Germinal center (tissue), 1 donor: ENCODE results near the gene TEAD4.

Experiments used
- DNase-seq: peaks from one replicate; pipeline ENCODE4 v3.0.0; 2012; ENCODE audit warnings: mixed read lengths, low spot score

The TEAD4 gene

DNA sequence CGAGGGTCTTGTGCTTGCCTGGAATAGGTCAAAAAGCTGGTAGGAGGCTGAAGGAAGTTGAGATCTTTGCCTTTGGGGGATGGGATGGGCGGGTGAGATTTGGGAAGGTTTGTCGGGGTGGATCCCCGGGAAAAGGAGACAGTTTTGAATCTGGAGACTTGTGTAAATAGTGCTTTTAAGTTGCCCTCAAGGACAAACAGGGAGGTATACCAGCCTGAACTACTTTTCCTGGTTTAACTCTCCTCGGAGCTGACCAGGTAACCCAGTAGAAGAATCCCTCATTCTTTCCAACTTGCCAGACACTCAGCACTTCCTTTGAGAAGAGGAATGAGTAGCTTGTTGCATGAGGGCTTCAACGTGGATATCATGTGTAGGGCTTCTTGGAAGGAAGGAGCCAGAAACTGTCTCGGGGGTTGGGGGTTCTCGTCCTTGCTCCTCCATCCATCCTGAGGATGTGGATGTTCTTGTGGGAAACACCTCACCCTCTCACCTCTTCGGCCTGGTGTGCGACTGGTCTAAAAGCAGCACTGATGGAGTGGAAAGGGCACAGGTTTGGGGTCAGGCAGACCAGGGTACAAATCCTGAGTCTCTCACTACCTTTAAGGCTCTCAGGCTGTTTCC, 1.9 kb downstream of the TEAD4 start:
- DNase-seq, result no peak

GRCh38 chr12:2961705-2962104, 2.5 kb downstream of the TEAD4 start:
- no peak for DNase-seq

DNA sequence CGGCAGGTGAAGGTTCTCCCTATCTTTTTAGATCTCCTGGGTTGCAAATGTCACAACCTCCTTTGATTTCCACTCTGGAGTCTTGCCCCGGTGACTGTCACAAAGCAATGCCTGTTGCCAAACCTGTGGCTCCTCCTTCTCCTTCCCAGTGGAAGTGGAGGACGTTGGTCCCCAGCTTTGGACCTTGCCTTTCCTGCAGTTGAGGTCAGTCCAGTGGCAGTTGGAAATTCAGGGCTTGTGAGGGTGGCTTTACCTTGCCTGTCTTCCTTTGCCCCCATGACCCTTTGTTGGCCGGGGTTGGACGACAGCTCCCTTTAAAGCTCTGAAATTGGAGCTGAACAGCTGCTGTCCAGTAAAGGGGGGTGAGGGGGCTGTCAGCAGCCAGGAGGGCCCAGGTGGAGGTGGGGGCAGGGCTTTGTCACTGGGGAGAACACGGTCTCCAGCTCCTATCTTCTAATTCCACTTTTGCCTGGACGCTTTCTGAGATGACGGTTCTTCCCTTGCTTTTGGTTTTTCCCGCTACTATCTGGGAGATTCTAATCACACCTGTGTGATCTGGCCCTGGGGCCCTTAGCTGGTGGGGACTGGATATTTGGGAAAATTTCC, 4.1 kb downstream of the TEAD4 start:
- no peak for DNase-seq

GRCh38 chr12:2963760-2964292, 4.6 kb downstream of the TEAD4 start:
- DNase-seq, result no peak

DNA sequence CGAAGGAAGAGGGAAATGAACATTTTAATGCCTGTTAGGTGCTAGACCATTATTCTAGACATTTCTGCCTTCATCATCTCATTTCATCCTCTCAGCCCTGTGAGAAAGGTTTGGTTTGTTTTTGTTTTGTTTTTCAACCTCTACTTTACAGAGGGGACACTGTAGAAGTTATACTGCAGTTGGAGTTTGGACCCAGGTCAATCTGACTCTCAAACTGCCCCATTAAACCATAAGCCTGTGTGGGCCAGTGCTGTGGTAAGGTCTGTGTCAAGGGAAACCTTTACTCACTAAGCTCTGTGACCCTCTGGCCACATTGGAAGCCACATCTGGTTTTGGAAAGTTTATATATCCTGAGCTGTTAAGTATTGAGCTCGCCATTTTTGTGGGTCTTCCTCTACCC, 8.5 kb downstream of the TEAD4 start:
- DNase-seq, result no peak

DNA sequence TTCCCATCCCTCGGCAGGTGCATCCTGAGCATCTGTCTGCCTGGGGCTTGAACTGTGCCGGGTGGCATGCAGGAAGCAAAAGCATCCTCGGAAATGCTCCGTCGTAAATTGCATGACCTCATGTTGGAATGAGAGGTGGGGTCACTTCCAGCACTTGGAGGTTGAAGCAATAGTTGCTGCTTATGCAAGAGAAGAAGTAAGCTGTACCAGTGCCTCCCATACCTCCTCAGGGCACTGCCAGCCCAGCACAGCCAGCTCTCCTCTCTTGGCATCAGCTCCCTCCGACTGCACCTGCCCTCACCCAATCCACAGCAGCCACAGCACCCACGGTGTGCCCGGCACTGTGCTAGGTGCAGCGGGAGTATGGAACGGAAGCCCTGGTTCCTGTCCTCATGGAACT, 11.5 kb downstream of the TEAD4 start:
- no peak for DNase-seq

GRCh38 chr12:2973566-2973965, 14.4 kb downstream of the TEAD4 start:
- DNase-seq, result no peak

DNA sequence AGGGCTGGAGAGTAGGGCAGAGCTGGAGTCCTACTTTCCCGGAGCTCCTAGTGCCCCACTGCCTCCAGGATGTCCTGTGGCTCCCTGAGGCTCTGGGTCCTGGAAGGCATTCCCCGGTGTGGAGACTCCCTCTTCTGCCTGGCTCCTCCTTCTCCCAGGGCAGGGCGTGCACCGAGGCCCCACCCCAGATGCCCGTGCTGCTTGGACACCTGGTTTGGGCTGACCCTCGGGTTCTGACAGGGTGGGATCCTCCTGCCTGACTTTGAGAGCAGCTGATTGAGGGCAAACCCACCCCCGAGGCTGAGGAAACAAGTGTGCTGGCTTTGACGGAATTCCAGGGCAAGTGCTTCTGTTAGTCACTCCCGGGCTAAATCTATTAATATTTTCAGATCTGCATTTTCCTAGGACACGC, 15.4 kb downstream of the TEAD4 start:
- DNase-seq, result no peak

- DNase-seq, result no peak
Measured at GRCh38 chr12:2976581-2976996, 17.4 kb downstream of the TEAD4 start.

GRCh38 chr12:2977776-2978175, 18.6 kb downstream of the TEAD4 start:
- no peak for DNase-seq

GRCh38 chr12:2979806-2980205, 20.6 kb downstream of the TEAD4 start:
- DNase-seq, result no peak

- no peak for DNase-seq
Measured at GRCh38 chr12:2980630-2981029, 21.4 kb downstream of the TEAD4 start.

- no peak for DNase-seq
Measured at GRCh38 chr12:2982361-2982760, 23.2 kb downstream of the TEAD4 start.

DNA sequence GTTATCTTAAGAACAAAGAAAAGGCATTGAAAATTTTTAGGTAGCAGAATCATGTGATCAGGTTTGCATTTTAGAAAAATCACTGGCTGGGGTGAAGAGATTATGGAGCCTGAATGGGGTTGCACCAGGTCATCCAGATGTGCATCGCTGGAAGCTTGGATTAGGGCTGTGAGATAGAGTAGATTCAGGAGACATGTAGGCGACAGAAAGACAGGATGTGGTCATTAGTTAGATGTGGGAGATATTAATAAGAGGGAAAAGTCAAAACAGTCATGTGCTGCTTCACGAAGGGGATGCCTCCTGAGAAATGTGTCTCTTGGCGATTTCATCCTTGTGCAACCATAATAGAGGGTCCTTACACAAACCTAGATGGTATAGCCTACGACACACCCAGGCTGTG, 25.1 kb downstream of the TEAD4 start:
- no peak for DNase-seq

DNA sequence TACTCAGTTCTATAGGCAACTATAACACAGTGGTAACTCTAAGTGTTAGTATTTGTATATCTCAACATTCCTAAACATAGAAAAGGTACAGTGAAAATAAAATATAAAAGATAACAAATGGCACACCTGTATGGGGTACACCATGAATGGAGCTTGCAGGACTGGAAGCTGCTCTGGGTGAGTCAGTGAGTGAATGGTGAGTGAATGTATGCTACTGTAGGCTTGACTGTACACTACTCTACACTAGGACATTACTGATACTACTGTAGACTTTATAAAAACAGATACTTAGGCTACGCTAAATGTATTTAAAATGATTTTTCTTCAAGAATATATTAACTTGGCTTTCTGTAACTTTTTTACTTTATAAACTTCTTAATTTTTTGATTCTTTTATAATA, 25.5 kb downstream of the TEAD4 start:
- no peak for DNase-seq

GRCh38 chr12:2986876-2987275, 27.7 kb downstream of the TEAD4 start:
- DNase-seq, result no peak

GRCh38 chr12:2988494-2988893, 29.3 kb downstream of the TEAD4 start:
- DNase-seq, result no peak

GRCh38 chr12:2992724-2993123, 33.5 kb downstream of the TEAD4 start:
- no peak for DNase-seq

- DNase-seq, result no peak
Measured at GRCh38 chr12:2997989-2998670, 38.9 kb downstream of the TEAD4 start.

DNA sequence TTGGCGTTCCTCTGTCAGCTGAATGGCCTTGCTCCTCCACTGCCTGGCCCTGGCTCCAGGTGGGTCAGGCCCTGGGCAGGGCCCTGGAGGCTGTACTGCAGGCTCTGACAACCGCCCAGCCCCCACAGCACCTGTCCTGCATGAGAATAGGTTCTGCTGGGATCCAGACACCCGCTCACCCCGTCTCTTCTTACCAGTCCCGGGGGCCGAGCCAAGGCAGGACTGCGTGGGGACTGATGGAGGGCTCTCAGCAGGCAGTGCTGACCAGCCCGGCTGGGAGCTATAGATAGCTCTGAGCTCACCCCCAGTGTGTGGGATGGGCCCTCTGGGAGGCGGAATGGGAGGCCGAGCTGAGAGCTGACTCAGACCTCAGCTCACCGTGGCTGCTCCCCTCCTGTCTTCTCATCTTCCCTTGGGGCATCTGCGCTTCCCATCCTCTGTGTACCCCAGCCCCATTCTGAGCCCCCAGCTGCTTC, 39.6 kb downstream of the TEAD4 start:
- DNase-seq, result no peak

- no peak for DNase-seq
Measured at GRCh38 chr12:2999265-2999841, 40.2 kb downstream of the TEAD4 start.

DNA sequence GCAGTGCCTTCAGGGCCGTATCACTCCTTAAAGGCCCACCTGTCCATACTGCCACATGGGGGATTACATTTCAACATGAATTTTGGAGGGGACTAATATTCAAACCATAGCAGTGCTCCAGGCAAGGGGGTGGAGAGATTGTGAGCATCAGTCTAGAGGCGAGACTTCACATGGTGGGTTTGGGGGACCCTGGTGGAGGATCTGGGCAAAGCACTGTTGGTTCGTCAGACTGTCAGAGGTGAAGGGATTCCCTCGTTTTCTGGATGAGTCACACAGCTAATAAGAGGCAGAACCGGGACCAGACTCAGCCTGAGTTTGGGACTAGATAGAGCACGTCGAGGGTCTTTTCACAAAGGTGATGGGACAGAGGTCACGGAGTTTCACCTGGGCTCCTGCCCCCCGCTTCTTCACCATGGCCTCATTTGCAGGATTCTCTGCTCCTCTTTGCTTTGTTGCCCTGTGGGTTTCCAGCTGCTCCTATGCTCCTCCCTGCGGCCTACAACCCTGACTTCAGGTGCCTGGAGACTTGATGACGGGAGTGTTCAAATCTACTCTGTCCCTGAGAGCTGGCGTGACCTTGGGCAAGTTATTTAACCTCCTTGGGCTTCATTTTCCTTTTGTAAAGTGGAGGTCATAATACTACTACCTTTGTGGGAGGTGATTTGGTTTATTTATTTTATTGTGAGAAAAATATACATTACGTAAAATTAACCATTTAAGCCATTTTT, 41.5 kb downstream of the TEAD4 start:
- DNase-seq, result no peak
